GM12801 (cell line): ENCODE results near the gene ZNF497.

Experiments
- TF ChIP-seq, protein P1 (sequence below): IDR thresholded peaks from one replicate; pipeline ENCODE4 v1.5.1; 2011; ENCODE audit warnings: control low read depth; ENCODE audit not compliant: insufficient read length; ENCODE audit errors: extremely low read depth

The ZNF497 gene

DNA sequence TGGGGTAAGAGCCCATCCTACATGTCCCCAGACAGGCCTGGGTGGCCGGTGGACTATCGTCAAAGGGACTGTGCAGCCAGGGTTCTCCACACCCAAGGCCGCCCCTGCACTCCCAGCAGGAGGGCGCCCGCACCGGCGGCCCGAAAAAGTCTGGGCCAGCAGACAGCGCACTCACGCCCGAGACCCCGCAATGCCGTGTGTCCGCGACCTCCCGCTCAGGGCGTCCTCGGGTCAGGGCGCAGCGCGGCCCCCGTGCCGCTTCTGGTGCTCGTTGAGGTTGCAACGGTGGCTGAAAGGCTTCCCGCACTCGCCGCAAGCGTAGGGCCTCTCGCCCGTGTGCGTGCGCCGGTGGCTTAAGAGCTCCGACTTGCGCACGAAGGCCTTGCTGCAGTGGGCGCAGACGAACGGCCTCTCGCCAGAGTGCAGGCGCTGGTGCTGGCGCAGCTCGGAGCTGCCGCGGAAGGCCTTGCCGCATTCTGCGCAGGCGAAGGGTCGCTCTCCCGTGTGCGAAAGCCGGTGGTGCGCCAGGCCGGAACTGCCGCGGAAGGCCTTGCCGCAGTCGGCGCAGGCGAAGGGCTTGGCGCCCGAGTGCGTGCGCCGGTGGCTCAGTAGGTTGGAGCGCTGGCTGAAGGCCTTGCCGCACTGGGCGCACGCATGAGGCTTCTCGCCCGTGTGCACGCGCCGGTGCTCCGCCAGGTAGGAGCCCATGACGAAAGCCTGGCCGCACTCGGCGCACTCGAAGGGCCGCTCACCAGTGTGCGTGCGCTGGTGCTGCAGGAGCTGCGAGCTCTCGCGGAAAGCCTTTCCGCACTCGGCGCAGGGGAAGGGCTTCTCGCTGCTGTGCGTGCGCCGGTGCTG lies 6.4 kb downstream of the ZNF497 start:
- TF ChIP-seq, protein P1, sequence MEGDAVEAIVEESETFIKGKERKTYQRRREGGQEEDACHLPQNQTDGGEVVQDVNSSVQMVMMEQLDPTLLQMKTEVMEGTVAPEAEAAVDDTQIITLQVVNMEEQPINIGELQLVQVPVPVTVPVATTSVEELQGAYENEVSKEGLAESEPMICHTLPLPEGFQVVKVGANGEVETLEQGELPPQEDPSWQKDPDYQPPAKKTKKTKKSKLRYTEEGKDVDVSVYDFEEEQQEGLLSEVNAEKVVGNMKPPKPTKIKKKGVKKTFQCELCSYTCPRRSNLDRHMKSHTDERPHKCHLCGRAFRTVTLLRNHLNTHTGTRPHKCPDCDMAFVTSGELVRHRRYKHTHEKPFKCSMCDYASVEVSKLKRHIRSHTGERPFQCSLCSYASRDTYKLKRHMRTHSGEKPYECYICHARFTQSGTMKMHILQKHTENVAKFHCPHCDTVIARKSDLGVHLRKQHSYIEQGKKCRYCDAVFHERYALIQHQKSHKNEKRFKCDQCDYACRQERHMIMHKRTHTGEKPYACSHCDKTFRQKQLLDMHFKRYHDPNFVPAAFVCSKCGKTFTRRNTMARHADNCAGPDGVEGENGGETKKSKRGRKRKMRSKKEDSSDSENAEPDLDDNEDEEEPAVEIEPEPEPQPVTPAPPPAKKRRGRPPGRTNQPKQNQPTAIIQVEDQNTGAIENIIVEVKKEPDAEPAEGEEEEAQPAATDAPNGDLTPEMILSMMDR, result no peak

DNA sequence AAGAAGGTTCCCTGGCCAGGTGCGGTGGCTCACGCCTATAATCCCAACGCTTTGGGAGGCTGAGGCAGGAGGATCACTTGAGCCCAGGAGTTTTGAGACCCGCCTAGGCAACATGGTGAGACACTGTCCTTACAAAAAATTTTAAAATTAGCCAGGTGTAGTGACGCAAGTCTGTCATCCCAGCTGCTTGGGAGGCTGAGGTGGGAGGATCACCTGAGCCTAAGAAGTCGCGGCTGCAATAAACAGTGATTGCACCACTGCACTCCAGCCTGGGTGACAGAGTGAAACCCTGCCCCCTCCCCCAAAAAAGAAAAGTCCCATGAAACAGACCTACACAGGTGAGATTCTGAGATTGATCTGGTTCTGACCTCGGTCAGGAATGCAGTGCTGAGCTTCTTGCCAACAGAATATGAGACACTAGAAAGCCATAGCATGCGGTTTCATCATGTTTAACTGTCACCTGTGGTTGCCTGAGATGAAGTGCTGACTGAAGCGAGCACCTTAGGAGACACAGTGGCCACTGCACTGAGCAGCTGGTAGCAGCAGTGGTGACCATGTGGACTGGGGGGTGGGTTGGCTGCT lies 7.2 kb downstream of the ZNF497 start:
- TF ChIP-seq, protein P1, result no peak

DNA sequence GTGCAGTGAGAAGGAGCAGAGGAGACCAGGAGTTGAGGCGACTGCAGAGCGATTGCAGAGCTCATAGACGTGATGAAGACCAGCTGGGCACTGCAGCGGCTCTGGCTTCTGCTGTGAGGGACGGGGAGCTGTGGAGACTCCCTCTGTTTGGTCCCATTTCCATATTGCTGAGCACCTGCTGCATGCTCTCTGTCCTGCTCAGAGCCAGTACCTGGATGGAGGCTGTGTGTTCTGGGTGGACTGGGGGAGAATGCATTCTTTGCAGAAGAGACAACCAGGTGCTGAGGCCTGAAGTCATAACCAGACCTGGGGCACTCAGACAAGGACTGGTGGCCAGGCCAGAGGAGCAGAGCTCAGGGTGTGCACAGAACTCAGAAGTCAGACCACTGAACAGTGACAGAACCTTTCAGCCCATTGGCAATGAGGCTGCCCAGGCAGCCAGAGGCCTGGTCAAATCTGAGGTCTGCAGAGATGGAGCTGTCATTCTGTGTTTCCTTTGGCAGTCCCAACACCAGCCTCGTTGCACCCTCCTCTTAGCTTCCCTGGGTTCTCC lies 8.0 kb downstream of the ZNF497 start:
- TF ChIP-seq, protein P1, result no peak

DNA sequence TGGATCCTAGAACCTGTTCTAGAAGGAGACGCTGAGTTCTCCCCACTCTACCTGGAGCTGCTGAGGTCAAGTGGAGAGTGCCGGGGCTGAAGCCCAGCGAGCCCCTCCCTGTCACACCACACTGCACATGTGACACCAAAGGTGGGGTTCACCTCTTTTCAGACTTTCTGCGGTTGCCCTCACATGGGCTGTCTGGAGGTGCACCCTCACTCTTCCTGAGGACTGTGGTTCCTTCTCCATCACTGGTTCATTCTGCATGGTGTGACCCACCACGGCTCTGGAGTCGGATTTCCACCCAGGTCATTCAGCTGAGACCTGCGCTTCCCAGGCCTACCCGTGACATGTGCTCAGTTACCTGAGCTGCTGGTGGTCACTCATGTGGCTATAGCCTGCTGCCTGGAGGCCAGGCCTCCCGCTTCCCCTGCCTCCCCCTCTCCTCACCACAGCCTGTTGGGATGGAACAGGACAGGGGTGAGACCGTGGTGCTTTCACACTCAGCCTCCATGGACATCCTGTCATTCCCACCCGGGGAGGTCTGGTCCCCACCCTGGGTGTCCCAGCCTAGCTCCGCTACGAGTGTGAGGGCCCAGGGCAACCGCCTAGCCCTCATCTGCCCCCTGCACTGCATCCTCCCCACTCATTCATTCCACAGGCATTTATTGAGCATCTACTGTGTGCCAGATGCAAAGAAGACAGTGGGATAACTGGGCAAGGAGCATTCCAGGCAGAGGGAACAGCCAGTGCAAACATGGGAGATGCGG lies 8.7 kb downstream of the ZNF497 start:
- TF ChIP-seq, protein P1, result no peak

DNA sequence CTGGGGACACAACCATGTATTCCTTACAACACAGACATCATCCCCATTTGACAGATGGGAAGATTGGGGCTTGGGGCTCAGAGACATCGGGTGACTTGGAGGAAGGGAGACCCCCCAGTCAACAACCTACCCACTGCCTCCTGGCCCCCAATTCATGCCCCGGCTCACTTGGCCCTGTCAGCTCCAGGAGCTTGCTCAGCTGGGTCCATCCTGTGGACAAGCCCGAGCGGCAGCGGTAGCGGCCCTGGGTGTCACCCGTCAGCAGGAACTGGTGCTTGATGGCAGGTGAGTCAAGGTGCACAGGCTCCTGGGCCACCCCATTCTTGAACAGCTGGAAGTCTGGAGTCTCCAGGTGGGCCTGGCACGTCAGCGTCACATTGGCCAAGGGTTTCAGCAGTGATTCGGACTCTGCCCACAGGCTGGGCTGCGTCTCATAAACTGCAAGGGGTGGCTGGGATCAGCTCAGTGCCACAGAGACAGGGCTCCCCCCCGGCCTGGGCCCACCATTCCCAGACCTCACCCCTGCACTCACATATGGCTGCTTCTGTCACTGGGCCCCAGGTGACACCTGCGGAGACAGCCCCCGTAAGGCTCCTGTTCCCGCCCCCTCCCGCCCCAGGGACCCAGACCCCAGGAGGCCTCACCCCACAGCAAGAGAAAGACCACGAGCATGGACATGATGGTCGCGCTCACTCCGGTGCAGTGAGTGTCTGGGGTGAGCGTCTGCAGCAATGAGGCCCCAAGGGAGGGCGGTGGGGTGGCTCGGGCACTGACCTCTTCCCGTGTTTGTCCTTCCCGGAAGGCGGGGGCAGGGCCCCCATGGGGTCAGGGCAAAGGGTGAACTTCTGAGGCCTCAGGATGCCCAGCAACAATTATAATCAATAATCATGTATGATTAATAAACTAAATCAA lies 9.5 kb downstream of the ZNF497 start, which contains the start of gene A1BG:
A1BG (minus strand) TSS at position 733 of the 912 bp plus-strand sequence; CDS start at position 678, 55 bp downstream.
- TF ChIP-seq, protein P1, result no peak

DNA sequence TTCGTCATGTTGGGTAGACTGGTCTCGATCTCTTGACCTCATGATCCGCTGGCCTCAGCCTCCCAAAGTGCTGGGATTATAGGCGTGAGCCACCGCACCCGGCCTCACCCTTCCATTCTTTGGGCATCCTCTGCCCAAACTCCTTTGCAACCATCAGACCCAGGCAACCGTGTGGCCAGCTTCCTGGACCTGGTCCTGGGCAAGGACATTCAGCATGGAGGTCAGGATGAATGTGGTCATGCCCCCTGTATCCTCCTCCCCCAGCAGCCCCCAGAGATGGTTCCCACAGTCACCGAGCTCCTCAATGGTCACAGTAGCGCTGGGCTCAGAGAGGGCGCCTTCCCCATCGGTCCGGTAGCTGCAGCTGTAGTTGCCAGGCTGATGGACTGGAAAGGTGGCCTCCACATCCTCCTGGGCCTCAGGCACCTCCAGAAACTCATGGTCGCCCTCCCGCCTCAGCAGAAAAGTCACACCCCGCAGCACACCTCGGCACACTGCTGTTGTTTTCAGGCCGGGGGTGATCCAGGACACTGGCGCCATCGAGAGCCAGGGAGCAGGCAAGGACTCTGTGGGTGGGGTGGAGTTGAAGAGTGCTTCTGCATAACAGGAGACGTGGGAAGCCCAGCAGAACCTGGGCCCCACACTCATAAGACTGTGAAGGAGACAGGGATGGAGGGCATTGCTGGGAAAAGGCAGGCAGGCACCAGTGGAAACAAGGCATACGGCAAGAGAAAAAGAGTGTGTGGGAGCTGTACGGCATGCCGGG lies 10.4 kb downstream of the ZNF497 start:
- TF ChIP-seq, protein P1, result no peak
